Neural cell (in vitro differentiated cells): ENCODE data around the gene BMS1. TPM values are rescaled to one million over a fixed set of nuclear protein-coding genes. Genes with fewer than 3 reads are reported as not detected.

ENCODE experiments used
- H2AFZ ChIP-seq: fragments of 200-600, 300-800 bp; sonication (generic), shearing (Covaris generic); 2 replicates; pipeline ENCODE4 v1.6.0; 2014; ENCODE audit warnings: low read depth, mild to moderate bottlenecking, antibody characterized with exemption, low read length, moderate library complexity
- H3F3A ChIP-seq: fragments of 200-600 bp; shearing (Covaris generic); 2 replicates; pipeline ENCODE4 v1.6.1; 2016; ENCODE audit warnings: mild to moderate bottlenecking, moderate library complexity, mixed read lengths, antibody characterized with exemption, low read length; ENCODE audit not compliant: insufficient read depth, poor library complexity, severe bottlenecking
- H3K27ac ChIP-seq: fragments of 200-600, 300-800 bp; sonication (generic), shearing (Covaris generic); 2 replicates; pipeline ENCODE4 v1.5.1; 2014; ENCODE audit warnings: mild to moderate bottlenecking, low read length, moderate library complexity
- H3K27me3 ChIP-seq: fragments of 300-800, 200-600 bp; sonication (generic), shearing (Covaris generic); 2 replicates; pipeline ENCODE4 v1.6.0; 2014; ENCODE audit warnings: mild to moderate bottlenecking, low read depth, low read length, moderate library complexity; ENCODE audit not compliant: insufficient read depth
- H3K36me3 ChIP-seq: fragments of 300-800, 200-600 bp; sonication (generic), shearing (Covaris generic); 2 replicates; pipeline ENCODE4 v1.5.1; 2014; ENCODE audit warnings: mild to moderate bottlenecking, antibody characterized with exemption, low read length, moderate library complexity; ENCODE audit not compliant: insufficient read depth
- H3K4me2 ChIP-seq: fragments of 300-800, 200-600 bp; sonication (generic), shearing (Covaris generic); 2 replicates; pipeline ENCODE4 v1.6.0; 2014; ENCODE audit warnings: mild to moderate bottlenecking, low read length
- H3K4me3 ChIP-seq: fragments of 300-800, 200-600 bp; sonication (generic), shearing (Covaris generic); 2 replicates; pipeline ENCODE4 v1.5.1; 2014; ENCODE audit warnings: mild to moderate bottlenecking, low read length, moderate library complexity
- H3K79me2 ChIP-seq: fragments of 200-600 bp; shearing (Covaris generic); replicated peaks from 2 replicates; pipeline ENCODE4 v1.6.0; 2014; ENCODE audit warnings: mild to moderate bottlenecking, low read length, moderate library complexity; ENCODE audit not compliant: insufficient read depth
- H3K9ac ChIP-seq: fragments of 300-800, 200-600 bp; sonication (generic), shearing (Covaris generic); 2 replicates; pipeline ENCODE4 v1.6.1; 2016; ENCODE audit warnings: mild to moderate bottlenecking, low read length, mixed read lengths
- H3K9me2 ChIP-seq: fragments of 200-600 bp; shearing (Covaris generic); 2 replicates; pipeline ENCODE4 v1.6.1; 2016; ENCODE audit warnings: mild to moderate bottlenecking, low read length, mixed read lengths; ENCODE audit not compliant: insufficient read depth
- H3K9me3 ChIP-seq: fragments of 200-600, 300-800 bp; sonication (generic), shearing (Covaris generic); 2 replicates; pipeline ENCODE4 v1.6.1; 2016; ENCODE audit warnings: mild to moderate bottlenecking, mixed run types, low read length, moderate library complexity, mixed read lengths
- H4K20me1 ChIP-seq: fragments of 200-600 bp; shearing (Covaris generic); 2 replicates; pipeline ENCODE4 v1.6.1; 2016; ENCODE audit warnings: mild to moderate bottlenecking, mixed run types; ENCODE audit not compliant: insufficient read depth
- EP300 ChIP-seq: fragments of 450-650 bp; conservative IDR thresholded peaks from 2 replicates; pipeline ENCODE4 v1.6.1; 2014; ENCODE audit warnings: antibody characterized with exemption, mild to moderate bottlenecking, moderate library complexity; ENCODE audit not compliant: poor library complexity, severe bottlenecking
- EZH2 ChIP-seq: fragments of 200-600, 300-800 bp; shearing (Covaris generic), sonication (generic); IDR thresholded peaks from 2 replicates; pipeline ENCODE4 v1.6.1; 2014; ENCODE audit warnings: antibody characterized with exemption, low read length, borderline replicate concordance, mild to moderate bottlenecking; ENCODE audit not compliant: insufficient read depth, poor library complexity, severe bottlenecking
- MXI1 ChIP-seq: fragments of 450-650 bp; conservative IDR thresholded peaks from 2 replicates; pipeline ENCODE4 v1.6.1; 2014; ENCODE audit warnings: antibody characterized with exemption, mild to moderate bottlenecking; ENCODE audit not compliant: poor library complexity, severe bottlenecking
- POLR2AphosphoS5 ChIP-seq: IDR thresholded peaks from 2 replicates; pipeline ENCODE4 v1.6.1; 2012
- RAD21 ChIP-seq: fragments of 450-650 bp; conservative IDR thresholded peaks from 2 replicates; pipeline ENCODE4 v1.6.1; 2014; ENCODE audit warnings: antibody characterized with exemption, mild to moderate bottlenecking, moderate library complexity
- SMC3 ChIP-seq: fragments of 450-650 bp; conservative IDR thresholded peaks from 2 replicates; pipeline ENCODE4 v1.6.1; 2014; ENCODE audit warnings: antibody characterized with exemption, mild to moderate bottlenecking, moderate library complexity; ENCODE audit not compliant: poor library complexity
- TAF1 ChIP-seq: IDR thresholded peaks from 2 replicates; pipeline ENCODE4 v1.6.1; 2012; ENCODE audit warnings: low read depth
- polyA minus RNA-seq: library from RNA; depleted of rRNA, polyadenylated mRNA; stranded (reverse); fragments of >200 nt; gene quantifications from 2 replicates; pipeline ENCODE4 v1.2.3, GENCODE V29; 2014
- polyA plus RNA-seq: library from polyadenylated mRNA; depleted of rRNA; stranded (reverse); fragments of >200 nt; gene quantifications from 2 replicates; pipeline ENCODE4 v1.2.3, GENCODE V29; 2014
- TF ChIP-seq, protein P1 (sequence below): fragments of 450-650 bp; IDR thresholded peaks from 2 replicates; pipeline ENCODE4 v1.5.1; 2014; ENCODE audit warnings: antibody characterized with exemption, mild to moderate bottlenecking, moderate library complexity; ENCODE audit not compliant: poor library complexity, severe bottlenecking
- TF ChIP-seq, protein P2 (sequence below): IDR thresholded peaks from 2 replicates; pipeline ENCODE4 v1.6.1; 2012; ENCODE audit warnings: borderline replicate concordance

Gene BMS1, protein sequence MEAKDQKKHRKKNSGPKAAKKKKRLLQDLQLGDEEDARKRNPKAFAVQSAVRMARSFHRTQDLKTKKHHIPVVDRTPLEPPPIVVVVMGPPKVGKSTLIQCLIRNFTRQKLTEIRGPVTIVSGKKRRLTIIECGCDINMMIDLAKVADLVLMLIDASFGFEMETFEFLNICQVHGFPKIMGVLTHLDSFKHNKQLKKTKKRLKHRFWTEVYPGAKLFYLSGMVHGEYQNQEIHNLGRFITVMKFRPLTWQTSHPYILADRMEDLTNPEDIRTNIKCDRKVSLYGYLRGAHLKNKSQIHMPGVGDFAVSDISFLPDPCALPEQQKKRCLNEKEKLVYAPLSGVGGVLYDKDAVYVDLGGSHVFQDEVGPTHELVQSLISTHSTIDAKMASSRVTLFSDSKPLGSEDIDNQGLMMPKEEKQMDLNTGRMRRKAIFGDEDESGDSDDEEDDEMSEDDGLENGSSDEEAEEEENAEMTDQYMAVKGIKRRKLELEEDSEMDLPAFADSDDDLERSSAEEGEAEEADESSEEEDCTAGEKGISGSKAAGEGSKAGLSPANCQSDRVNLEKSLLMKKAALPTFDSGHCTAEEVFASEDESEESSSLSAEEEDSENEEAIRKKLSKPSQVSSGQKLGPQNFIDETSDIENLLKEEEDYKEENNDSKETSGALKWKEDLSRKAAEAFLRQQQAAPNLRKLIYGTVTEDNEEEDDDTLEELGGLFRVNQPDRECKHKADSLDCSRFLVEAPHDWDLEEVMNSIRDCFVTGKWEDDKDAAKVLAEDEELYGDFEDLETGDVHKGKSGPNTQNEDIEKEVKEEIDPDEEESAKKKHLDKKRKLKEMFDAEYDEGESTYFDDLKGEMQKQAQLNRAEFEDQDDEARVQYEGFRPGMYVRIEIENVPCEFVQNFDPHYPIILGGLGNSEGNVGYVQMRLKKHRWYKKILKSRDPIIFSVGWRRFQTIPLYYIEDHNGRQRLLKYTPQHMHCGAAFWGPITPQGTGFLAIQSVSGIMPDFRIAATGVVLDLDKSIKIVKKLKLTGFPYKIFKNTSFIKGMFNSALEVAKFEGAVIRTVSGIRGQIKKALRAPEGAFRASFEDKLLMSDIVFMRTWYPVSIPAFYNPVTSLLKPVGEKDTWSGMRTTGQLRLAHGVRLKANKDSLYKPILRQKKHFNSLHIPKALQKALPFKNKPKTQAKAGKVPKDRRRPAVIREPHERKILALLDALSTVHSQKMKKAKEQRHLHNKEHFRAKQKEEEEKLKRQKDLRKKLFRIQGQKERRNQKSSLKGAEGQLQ
- polyA plus RNA-seq (7.7 and 8.5 TPM in 2 replicates), polyA minus RNA-seq (17.3 and 19.1 TPM in 2 replicates)

DNA sequence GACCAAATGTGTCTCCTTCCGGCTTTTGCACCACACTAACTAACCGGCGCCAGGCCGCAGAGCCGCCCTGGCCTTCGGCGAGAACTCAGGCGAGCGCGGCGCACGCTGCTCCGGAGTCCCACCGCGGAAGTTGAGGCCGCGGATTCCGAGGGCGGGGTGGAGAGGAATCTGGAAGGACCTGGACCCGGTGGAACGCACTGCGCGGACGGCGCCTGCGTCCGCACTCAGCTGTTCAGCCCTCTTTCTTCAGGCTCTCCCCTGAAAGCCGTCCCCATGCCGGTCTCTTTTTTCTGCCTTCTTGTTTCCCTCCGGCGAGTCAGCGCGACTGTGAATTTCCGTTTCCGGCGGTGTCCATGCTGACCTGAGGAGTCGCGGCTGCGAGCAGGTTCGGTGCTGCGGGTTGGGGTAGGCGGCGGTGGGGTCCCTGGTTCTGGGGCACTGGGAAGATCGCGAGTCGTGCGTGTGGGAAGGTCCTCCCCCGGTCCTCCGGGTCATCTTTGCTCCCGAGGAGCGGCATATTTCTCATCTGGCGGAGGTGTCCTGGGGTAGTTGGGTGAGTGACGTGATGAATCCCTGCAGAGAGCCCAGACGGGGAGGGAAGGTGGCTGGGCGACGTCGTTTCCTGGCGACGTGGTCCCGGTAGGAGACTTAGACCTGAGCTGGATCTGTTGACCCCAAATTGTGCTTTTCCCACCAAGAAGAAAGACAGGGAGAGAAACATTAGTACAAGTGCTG is at the start of gene BMS1:
Gene BMS1, plus strand, starts transcription at position 350 of the 735 bp plus-strand sequence. CDS start 1,600 bp downstream, outside the sequence.
- Histone ChIP-seq H3K9me2 (no peaks in the 10 kb centered on the region), H3K27ac (peak within 1 kb of the TSS; percentile 83), H3K36me3 (no peaks in the 10 kb centered on the region), H4K20me1 (no peaks in the 10 kb centered on the region), H3K4me3 (peak within 1 kb of the TSS; percentile 91), H3K4me2 (peak within 1 kb of the TSS; percentile 78), H3F3A (no peaks in the 10 kb centered on the region), H3K79me2 (no peaks in the 10 kb centered on the region), H3K27me3 (no peaks in the 10 kb centered on the region), H2AFZ (peak within 1 kb of the TSS; percentile 99), H3K9ac (peak within 1 kb of the TSS; percentile 84), H3K9me3 (no peaks in the 10 kb centered on the region)
- TF ChIP-seq EZH2, result no peak
- peak; percentile 100 for TF ChIP-seq TAF1
- TF ChIP-seq POLR2AphosphoS5, result peak; percentile 92
- peak; percentile 41 for TF ChIP-seq RAD21
- TF ChIP-seq EP300, result peak; percentile 58
- TF ChIP-seq, protein P1, sequence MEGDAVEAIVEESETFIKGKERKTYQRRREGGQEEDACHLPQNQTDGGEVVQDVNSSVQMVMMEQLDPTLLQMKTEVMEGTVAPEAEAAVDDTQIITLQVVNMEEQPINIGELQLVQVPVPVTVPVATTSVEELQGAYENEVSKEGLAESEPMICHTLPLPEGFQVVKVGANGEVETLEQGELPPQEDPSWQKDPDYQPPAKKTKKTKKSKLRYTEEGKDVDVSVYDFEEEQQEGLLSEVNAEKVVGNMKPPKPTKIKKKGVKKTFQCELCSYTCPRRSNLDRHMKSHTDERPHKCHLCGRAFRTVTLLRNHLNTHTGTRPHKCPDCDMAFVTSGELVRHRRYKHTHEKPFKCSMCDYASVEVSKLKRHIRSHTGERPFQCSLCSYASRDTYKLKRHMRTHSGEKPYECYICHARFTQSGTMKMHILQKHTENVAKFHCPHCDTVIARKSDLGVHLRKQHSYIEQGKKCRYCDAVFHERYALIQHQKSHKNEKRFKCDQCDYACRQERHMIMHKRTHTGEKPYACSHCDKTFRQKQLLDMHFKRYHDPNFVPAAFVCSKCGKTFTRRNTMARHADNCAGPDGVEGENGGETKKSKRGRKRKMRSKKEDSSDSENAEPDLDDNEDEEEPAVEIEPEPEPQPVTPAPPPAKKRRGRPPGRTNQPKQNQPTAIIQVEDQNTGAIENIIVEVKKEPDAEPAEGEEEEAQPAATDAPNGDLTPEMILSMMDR, result peak; percentile 12
- TF ChIP-seq, protein P2, sequence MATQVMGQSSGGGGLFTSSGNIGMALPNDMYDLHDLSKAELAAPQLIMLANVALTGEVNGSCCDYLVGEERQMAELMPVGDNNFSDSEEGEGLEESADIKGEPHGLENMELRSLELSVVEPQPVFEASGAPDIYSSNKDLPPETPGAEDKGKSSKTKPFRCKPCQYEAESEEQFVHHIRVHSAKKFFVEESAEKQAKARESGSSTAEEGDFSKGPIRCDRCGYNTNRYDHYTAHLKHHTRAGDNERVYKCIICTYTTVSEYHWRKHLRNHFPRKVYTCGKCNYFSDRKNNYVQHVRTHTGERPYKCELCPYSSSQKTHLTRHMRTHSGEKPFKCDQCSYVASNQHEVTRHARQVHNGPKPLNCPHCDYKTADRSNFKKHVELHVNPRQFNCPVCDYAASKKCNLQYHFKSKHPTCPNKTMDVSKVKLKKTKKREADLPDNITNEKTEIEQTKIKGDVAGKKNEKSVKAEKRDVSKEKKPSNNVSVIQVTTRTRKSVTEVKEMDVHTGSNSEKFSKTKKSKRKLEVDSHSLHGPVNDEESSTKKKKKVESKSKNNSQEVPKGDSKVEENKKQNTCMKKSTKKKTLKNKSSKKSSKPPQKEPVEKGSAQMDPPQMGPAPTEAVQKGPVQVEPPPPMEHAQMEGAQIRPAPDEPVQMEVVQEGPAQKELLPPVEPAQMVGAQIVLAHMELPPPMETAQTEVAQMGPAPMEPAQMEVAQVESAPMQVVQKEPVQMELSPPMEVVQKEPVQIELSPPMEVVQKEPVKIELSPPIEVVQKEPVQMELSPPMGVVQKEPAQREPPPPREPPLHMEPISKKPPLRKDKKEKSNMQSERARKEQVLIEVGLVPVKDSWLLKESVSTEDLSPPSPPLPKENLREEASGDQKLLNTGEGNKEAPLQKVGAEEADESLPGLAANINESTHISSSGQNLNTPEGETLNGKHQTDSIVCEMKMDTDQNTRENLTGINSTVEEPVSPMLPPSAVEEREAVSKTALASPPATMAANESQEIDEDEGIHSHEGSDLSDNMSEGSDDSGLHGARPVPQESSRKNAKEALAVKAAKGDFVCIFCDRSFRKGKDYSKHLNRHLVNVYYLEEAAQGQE, result peak; percentile 98
- peak; percentile 97 for TF ChIP-seq MXI1
- TF ChIP-seq SMC3, result peak; percentile 47
